Neural cell (in vitro differentiated cells): ENCODE results near the gene PSMB7. TPM values are rescaled to one million over a fixed set of nuclear protein-coding genes. Genes with fewer than 3 reads are reported as not detected.

Experiments used
- H2AFZ ChIP-seq: fragments of 200-600, 300-800 bp; sonication (generic), shearing (Covaris generic); 2 replicates; pipeline ENCODE4 v1.6.0; 2014; ENCODE audit warnings: low read depth, mild to moderate bottlenecking, antibody characterized with exemption, low read length, moderate library complexity
- H3F3A ChIP-seq: fragments of 200-600 bp; shearing (Covaris generic); 2 replicates; pipeline ENCODE4 v1.6.1; 2016; ENCODE audit warnings: mild to moderate bottlenecking, moderate library complexity, mixed read lengths, antibody characterized with exemption, low read length; ENCODE audit not compliant: insufficient read depth, poor library complexity, severe bottlenecking
- H3K27ac ChIP-seq: fragments of 200-600, 300-800 bp; sonication (generic), shearing (Covaris generic); 2 replicates; pipeline ENCODE4 v1.5.1; 2014; ENCODE audit warnings: mild to moderate bottlenecking, low read length, moderate library complexity
- H3K27me3 ChIP-seq: fragments of 300-800, 200-600 bp; sonication (generic), shearing (Covaris generic); 2 replicates; pipeline ENCODE4 v1.6.0; 2014; ENCODE audit warnings: mild to moderate bottlenecking, low read depth, low read length, moderate library complexity; ENCODE audit not compliant: insufficient read depth
- H3K36me3 ChIP-seq: fragments of 300-800, 200-600 bp; sonication (generic), shearing (Covaris generic); 2 replicates; pipeline ENCODE4 v1.5.1; 2014; ENCODE audit warnings: mild to moderate bottlenecking, antibody characterized with exemption, low read length, moderate library complexity; ENCODE audit not compliant: insufficient read depth
- H3K4me2 ChIP-seq: fragments of 300-800, 200-600 bp; sonication (generic), shearing (Covaris generic); 2 replicates; pipeline ENCODE4 v1.6.0; 2014; ENCODE audit warnings: mild to moderate bottlenecking, low read length
- H3K4me3 ChIP-seq: fragments of 300-800, 200-600 bp; sonication (generic), shearing (Covaris generic); 2 replicates; pipeline ENCODE4 v1.5.1; 2014; ENCODE audit warnings: mild to moderate bottlenecking, low read length, moderate library complexity
- H3K79me2 ChIP-seq: fragments of 200-600 bp; shearing (Covaris generic); replicated peaks from 2 replicates; pipeline ENCODE4 v1.6.0; 2014; ENCODE audit warnings: mild to moderate bottlenecking, low read length, moderate library complexity; ENCODE audit not compliant: insufficient read depth
- H3K9ac ChIP-seq: fragments of 300-800, 200-600 bp; sonication (generic), shearing (Covaris generic); 2 replicates; pipeline ENCODE4 v1.6.1; 2016; ENCODE audit warnings: mild to moderate bottlenecking, low read length, mixed read lengths
- H3K9me2 ChIP-seq: fragments of 200-600 bp; shearing (Covaris generic); 2 replicates; pipeline ENCODE4 v1.6.1; 2016; ENCODE audit warnings: mild to moderate bottlenecking, low read length, mixed read lengths; ENCODE audit not compliant: insufficient read depth
- H3K9me3 ChIP-seq: fragments of 200-600, 300-800 bp; sonication (generic), shearing (Covaris generic); 2 replicates; pipeline ENCODE4 v1.6.1; 2016; ENCODE audit warnings: mild to moderate bottlenecking, mixed run types, low read length, moderate library complexity, mixed read lengths
- H4K20me1 ChIP-seq: fragments of 200-600 bp; shearing (Covaris generic); 2 replicates; pipeline ENCODE4 v1.6.1; 2016; ENCODE audit warnings: mild to moderate bottlenecking, mixed run types; ENCODE audit not compliant: insufficient read depth
- CTCF ChIP-seq: fragments of 450-650 bp; IDR thresholded peaks from 2 replicates; pipeline ENCODE4 v1.5.1; 2014; ENCODE audit warnings: antibody characterized with exemption, mild to moderate bottlenecking, moderate library complexity; ENCODE audit not compliant: poor library complexity, severe bottlenecking
- EP300 ChIP-seq: fragments of 450-650 bp; conservative IDR thresholded peaks from 2 replicates; pipeline ENCODE4 v1.6.1; 2014; ENCODE audit warnings: antibody characterized with exemption, mild to moderate bottlenecking, moderate library complexity; ENCODE audit not compliant: poor library complexity, severe bottlenecking
- EZH2 ChIP-seq: fragments of 200-600, 300-800 bp; shearing (Covaris generic), sonication (generic); IDR thresholded peaks from 2 replicates; pipeline ENCODE4 v1.6.1; 2014; ENCODE audit warnings: antibody characterized with exemption, low read length, borderline replicate concordance, mild to moderate bottlenecking; ENCODE audit not compliant: insufficient read depth, poor library complexity, severe bottlenecking
- MXI1 ChIP-seq: fragments of 450-650 bp; conservative IDR thresholded peaks from 2 replicates; pipeline ENCODE4 v1.6.1; 2014; ENCODE audit warnings: antibody characterized with exemption, mild to moderate bottlenecking; ENCODE audit not compliant: poor library complexity, severe bottlenecking
- POLR2AphosphoS5 ChIP-seq: IDR thresholded peaks from 2 replicates; pipeline ENCODE4 v1.6.1; 2012
- RAD21 ChIP-seq: fragments of 450-650 bp; conservative IDR thresholded peaks from 2 replicates; pipeline ENCODE4 v1.6.1; 2014; ENCODE audit warnings: antibody characterized with exemption, mild to moderate bottlenecking, moderate library complexity
- REST ChIP-seq: IDR thresholded peaks from 2 replicates; pipeline ENCODE4 v1.6.1; 2012; ENCODE audit warnings: borderline replicate concordance
- SMC3 ChIP-seq: fragments of 450-650 bp; conservative IDR thresholded peaks from 2 replicates; pipeline ENCODE4 v1.6.1; 2014; ENCODE audit warnings: antibody characterized with exemption, mild to moderate bottlenecking, moderate library complexity; ENCODE audit not compliant: poor library complexity
- TAF1 ChIP-seq: IDR thresholded peaks from 2 replicates; pipeline ENCODE4 v1.6.1; 2012; ENCODE audit warnings: low read depth
- polyA plus RNA-seq: library from polyadenylated mRNA; depleted of rRNA; stranded (reverse); fragments of >200 nt; gene quantifications from 2 replicates; pipeline ENCODE4 v1.2.3, GENCODE V29; 2014

PSMB7 gene
- polyA plus RNA-seq, 1 donor from 2014 or later: 363 TPM

- Histone ChIP-seq H3K27ac (no peak overlapping the region), H3K79me2 (no peaks in the 10 kb centered on the region)
- TF ChIP-seq REST (no peak), CTCF (no peak)
These were observed 74.8 kb downstream of the PSMB7 start for GRCh38 chr9:124340219-124341069.

GRCh38 chr9:124339603-124340146 lies 75.6 kb downstream of the PSMB7 start:
- no peaks in the 10 kb centered on the region for H3K27me3 ChIP-seq
- H3K36me3 ChIP-seq: no peaks in the 10 kb centered on the region
- TF ChIP-seq RAD21: no peak
- no peak for TF ChIP-seq POLR2AphosphoS5
- TF ChIP-seq SMC3: no peak
- TF ChIP-seq EZH2: no peak
- TF ChIP-seq CTCF: no peak
- no peak for TF ChIP-seq TAF1
- no peak for TF ChIP-seq EP300
- TF ChIP-seq REST: no peak
- TF ChIP-seq MXI1: no peak
- H2AFZ ChIP-seq: no peak overlapping the region
- no peak overlapping the region for H3K27ac ChIP-seq
- H3K9me2 ChIP-seq: no peaks in the 10 kb centered on the region
- peaks cover 3% of the 10 kb centered on the region for H3K9me3 ChIP-seq
- no peaks in the 10 kb centered on the region for H3K79me2 ChIP-seq
- no peaks in the 10 kb centered on the region for H3F3A ChIP-seq
- H4K20me1 ChIP-seq: no peaks in the 10 kb centered on the region
- H3K9ac ChIP-seq: no peak overlapping the region
- no peak overlapping the region for H3K4me3 ChIP-seq
- H3K4me2 ChIP-seq: no peak overlapping the region

More at GRCh38 chr9:124340219-124341069, 74.8 kb downstream of the PSMB7 start:
- H3K9me2 ChIP-seq: no peaks in the 10 kb centered on the region
- no peak overlapping the region for H2AFZ ChIP-seq
- H3K9me3 ChIP-seq: peaks cover 3% of the 10 kb centered on the region
- no peaks in the 10 kb centered on the region for H3K27me3 ChIP-seq
- no peak overlapping the region for H3K4me3 ChIP-seq
- no peak overlapping the region for H3K9ac ChIP-seq
- H3K4me2 ChIP-seq: no peak overlapping the region
- H4K20me1 ChIP-seq: no peaks in the 10 kb centered on the region
- H3K36me3 ChIP-seq: no peaks in the 10 kb centered on the region
- H3F3A ChIP-seq: no peaks in the 10 kb centered on the region
